Measurements from ENCODE around the gene PDCD1. TPM values are rescaled to one million over a fixed set of nuclear protein-coding genes. Genes with fewer than 3 reads are reported as not detected.

The PDCD1 gene
- total and polyA plus RNA-seq, 10 of the 15 experiments (the other 5 are each of a cell fraction or from before 2014, with no cell fraction given): 0.62 to 6.4 (median 2.9) TPM; not detected in 2

DNA sequence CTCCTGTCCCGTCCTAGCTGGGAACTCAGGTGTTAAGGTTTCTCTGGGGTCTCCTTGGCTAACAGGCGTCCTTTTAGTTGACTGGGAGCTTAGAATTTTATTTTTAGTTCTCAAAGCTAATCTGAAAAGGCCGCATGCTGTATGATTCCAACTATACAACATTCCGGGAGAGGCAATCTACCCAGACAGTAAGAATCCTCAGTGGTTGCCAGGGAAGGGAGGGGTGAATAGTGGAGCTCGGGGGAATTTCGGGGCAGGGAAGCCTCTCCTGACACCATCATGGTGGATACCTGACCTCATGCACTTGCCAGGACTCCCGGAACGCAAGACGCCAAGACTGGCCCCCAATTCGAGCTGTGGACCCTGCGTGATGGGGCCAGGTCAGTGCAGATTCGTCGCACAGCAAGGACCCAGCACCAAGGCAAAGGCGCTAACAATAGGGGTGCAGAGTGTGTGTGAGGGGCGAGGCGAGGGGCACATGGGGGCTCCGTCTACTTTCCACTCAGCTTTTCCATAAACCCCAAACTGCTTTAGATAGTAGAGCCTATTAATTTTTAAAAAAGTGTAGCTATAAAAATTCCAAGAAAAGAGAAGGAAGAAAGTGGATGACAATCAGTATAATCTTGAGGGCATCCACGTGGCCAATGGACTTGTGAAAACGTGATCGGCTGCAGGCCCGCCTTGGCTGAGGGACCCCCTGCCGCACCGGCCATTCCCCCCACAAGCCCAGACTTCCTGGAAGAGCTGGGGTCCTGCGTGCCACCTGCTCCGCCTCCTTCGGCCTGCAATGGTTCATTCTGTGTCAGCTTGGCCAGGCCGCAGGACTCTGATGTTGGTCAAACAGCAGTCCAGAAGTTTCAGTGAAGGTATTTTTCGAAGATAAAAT lies 17.3 kb downstream of the PDCD1 start:
- WGBS (ENCODE audit: insufficient coverage, insufficient replicate concordance, low lambda C conversion rate, missing lambda C conversion rate): 78% methylated on average over 28 of the region's 28 CpGs
- no peaks in the 10 kb centered on the region for H3K36me3 ChIP-seq (ENCODE audit: control insufficient read depth in 2 of 2, insufficient read depth in 2 of 2, low read length in 1 of 2)
- no peak overlapping the region for H3K27ac ChIP-seq (ENCODE audit: control insufficient read depth, insufficient read depth)
- peaks cover 23% of the 10 kb centered on the region for H3K4me1 ChIP-seq (ENCODE audit: control insufficient read depth, insufficient read depth, low read length)
- in situ Hi-C loops (cut with MboI): no loop called here
- no peak overlapping the region for H3K4me3 ChIP-seq
- ChIA-PET SMC1A (ENCODE audit: uncharacterized antibody, unreplicated experiment) (interaction anchor here (0.6 to 1.2 kb wide), 4 partner anchors 28 to 731 kb away, joined by 3 to 5 read pairs (median 3); no protein-coding TSS in a partner anchor), RAD21 (ENCODE audit: unreplicated experiment) (interaction anchor here (1.0 to 1.5 kb wide), 2 partner anchors 37 to 79 kb away, joined by 3 read pairs; no protein-coding TSS in a partner anchor), POLR2A (interaction anchor here (0.7 kb wide), 1 partner anchor 18 kb away, joined by 3 read pairs; no protein-coding TSS in a partner anchor), CTCF (interaction anchor here (1.0 kb wide), 1 partner anchor 107 kb away, joined by 3 read pairs; the partner anchor contains the start of gene D2HGDH)
- no peak for DNase-seq (ENCODE audit: low read depth, low spot score)
- no peak overlapping the region for H2AFZ ChIP-seq (ENCODE audit: control insufficient read depth, low read depth, low read length)
- TF ChIP-seq RCOR1 (conservative IDR thresholded peaks at IDR 0.05; ENCODE audit: low read depth, low read length) (no peak), CTCF (IDR thresholded peaks at IDR 0.05 in 2 of 3, conservative IDR thresholded peaks at IDR 0.05 in 1 of 3; ENCODE audit: control insufficient read depth in 2 of 3, extremely low read depth in 1 of 3, insufficient read depth in 1 of 3, low read depth in 3 of 3, low read length in 3 of 3) (no peak), SMC3 (IDR thresholded peaks at IDR 0.05; ENCODE audit: borderline replicate concordance, low read length) (no peak), POU2F2 (IDR thresholded peaks at IDR 0.05; ENCODE audit: borderline replicate concordance, low read depth, low read length) (no peak), POLR2AphosphoS2 (IDR thresholded peaks at IDR 0.05; ENCODE audit: low read depth, low read length) (no peak), SMAD5 (IDR thresholded peaks at IDR 0.05; ENCODE audit: low read depth) (no peak), MXI1 (IDR thresholded peaks at IDR 0.05; ENCODE audit: low read depth, low read length) (no peak), MTA2 (IDR thresholded peaks at IDR 0.05; ENCODE audit: low read depth) (no peak)
- TF ChIP-seq, protein P1, sequence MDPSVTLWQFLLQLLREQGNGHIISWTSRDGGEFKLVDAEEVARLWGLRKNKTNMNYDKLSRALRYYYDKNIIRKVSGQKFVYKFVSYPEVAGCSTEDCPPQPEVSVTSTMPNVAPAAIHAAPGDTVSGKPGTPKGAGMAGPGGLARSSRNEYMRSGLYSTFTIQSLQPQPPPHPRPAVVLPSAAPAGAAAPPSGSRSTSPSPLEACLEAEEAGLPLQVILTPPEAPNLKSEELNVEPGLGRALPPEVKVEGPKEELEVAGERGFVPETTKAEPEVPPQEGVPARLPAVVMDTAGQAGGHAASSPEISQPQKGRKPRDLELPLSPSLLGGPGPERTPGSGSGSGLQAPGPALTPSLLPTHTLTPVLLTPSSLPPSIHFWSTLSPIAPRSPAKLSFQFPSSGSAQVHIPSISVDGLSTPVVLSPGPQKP (IDR thresholded peaks at IDR 0.05; ENCODE audit: low read depth, low read length): no peak
- TF ChIP-seq, protein P2, sequence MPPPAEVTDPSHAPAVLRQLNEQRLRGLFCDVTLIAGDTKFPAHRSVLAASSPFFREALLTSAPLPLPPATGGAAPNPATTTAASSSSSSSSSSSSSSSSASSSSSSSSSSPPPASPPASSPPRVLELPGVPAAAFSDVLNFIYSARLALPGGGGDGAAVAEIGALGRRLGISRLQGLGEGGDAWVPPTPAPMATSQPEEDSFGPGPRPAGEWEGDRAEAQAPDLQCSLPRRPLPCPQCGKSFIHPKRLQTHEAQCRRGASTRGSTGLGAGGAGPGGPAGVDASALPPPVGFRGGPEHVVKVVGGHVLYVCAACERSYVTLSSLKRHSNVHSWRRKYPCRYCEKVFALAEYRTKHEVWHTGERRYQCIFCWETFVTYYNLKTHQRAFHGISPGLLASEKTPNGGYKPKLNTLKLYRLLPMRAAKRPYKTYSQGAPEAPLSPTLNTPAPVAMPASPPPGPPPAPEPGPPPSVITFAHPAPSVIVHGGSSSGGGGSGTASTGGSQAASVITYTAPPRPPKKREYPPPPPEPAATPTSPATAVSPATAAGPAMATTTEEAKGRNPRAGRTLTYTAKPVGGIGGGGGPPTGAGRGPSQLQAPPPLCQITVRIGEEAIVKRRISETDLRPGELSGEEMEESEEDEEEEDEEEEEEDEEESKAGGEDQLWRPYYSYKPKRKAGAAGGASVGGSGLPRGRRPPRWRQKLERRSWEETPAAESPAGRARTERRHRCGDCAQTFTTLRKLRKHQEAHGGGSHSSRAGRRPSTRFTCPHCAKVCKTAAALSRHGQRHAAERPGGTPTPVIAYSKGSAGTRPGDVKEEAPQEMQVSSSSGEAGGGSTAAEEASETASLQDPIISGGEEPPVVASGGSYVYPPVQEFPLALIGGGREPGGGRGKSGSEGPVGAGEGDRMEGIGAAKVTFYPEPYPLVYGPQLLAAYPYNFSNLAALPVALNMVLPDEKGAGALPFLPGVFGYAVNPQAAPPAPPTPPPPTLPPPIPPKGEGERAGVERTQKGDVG (CRISPR knock-in tag; IDR thresholded peaks at IDR 0.05): no peak
- no peak for FAIRE-seq
- intact Hi-C loops (cut with micrococcal nuclease; ENCODE audit: unreplicated experiment): loop anchor here (5.0 to 10.0 kb wide), 2 partner anchors 39 to 107 kb away; partner anchors contain the start of gene D2HGDH
- no TSS peak for BruUV-seq (replicated peaks)
- H3K4me2 ChIP-seq (ENCODE audit: control insufficient read depth, insufficient read depth): no peak overlapping the region
- H3K9me3 ChIP-seq (replicated peaks; ENCODE audit: control insufficient read depth, insufficient read depth, low read length): no peaks in the 10 kb centered on the region
- no peaks in the 10 kb centered on the region for H4K20me1 ChIP-seq (ENCODE audit: control insufficient read depth, insufficient read depth)
- no peaks in the 10 kb centered on the region for H3K79me2 ChIP-seq (ENCODE audit: control insufficient read depth, insufficient read depth, low read length)
- ATAC-seq: no peak
- no peak overlapping the region for H3K9ac ChIP-seq (ENCODE audit: control insufficient read depth, insufficient read depth, low read length)
- peaks cover 0 to 1% of the 10 kb centered on the region in 2 experiments; a peak in 1 of 4 replicates for H3K27me3 ChIP-seq (replicated peaks in 1 of 2; ENCODE audit: control insufficient read depth in 2 of 2, insufficient read depth in 2 of 2, low read length in 1 of 2)
